H1 (cell line): ENCODE results near the gene SCG5. TPM values are rescaled to one million over a fixed set of nuclear protein-coding genes. Genes with fewer than 3 reads are reported as not detected.

Experiments used
- CTCF ChIA-PET: fragments of 300-600 bp; sonication (Branson Sonifier 250); formaldehyde crosslinking; loops from one replicate; lab custom pipeline; 2021; ENCODE audit not compliant: partially characterized antibody; lab: Charles Lee
- POLR2A ChIA-PET: fragments of 300-600 bp; sonication (Branson Sonifier 250); formaldehyde crosslinking; loops from one replicate; lab custom pipeline; 2021; ENCODE audit warnings: inconsistent platforms; ENCODE audit not compliant: partially characterized antibody; lab: Charles Lee
- DNase-seq, 2 experiments: peaks; one replicate each; pipeline versions ENCODE4 v3.0.0 to v3.0.0-alpha.2; 2010 to 2022; ENCODE audit warnings: low spot score in 2 of 2, low read depth in 1 of 2, mixed read lengths in 1 of 2
- FAIRE-seq: peaks from 2 replicates; lab custom pipeline; 2011; peaks lifted over from hg19 to GRCh38; lab: Jason Lieb, UNC
- H2AFZ ChIP-seq: 2 replicates; pipeline ENCODE4 v1.8.1; 2012; ENCODE audit warnings: low read length, inconsistent platforms
- H2AK5ac ChIP-seq: 2 replicates; pipeline ENCODE4 v1.6.1; 2013; ENCODE audit warnings: low read depth, low read length
- H2BK120ac ChIP-seq: replicated peaks from 2 replicates; pipeline ENCODE3; 2013; ENCODE audit warnings: low read depth, low read length, inconsistent platforms
- H2BK12ac ChIP-seq: 2 replicates; pipeline ENCODE4 v1.6.1; 2013; ENCODE audit warnings: low read depth, low read length
- H2BK15ac ChIP-seq: 2 replicates; pipeline ENCODE4 v1.6.1; 2013; ENCODE audit warnings: low read length
- H2BK20ac ChIP-seq: 2 replicates; pipeline ENCODE4 v1.6.1; 2013; ENCODE audit warnings: low read length
- H2BK5ac ChIP-seq: 2 replicates; pipeline ENCODE4 v1.6.1; 2013; ENCODE audit warnings: low read depth, low read length
- H3K14ac ChIP-seq: 2 replicates; pipeline ENCODE4 v1.6.1; 2013; ENCODE audit warnings: inconsistent platforms; ENCODE audit not compliant: insufficient read length
- H3K18ac ChIP-seq: 2 replicates; pipeline ENCODE4 v1.6.1; 2013; ENCODE audit warnings: low read length; ENCODE audit errors: extremely low read depth
- H3K23ac ChIP-seq: 2 replicates; pipeline ENCODE4 v1.6.1; 2013; ENCODE audit warnings: inconsistent platforms; ENCODE audit not compliant: insufficient read length
- H3K23me2 ChIP-seq: 2 replicates; pipeline ENCODE4 v1.6.1; 2013; ENCODE audit warnings: low read depth, low read length
- H3K27ac ChIP-seq: 2 replicates; pipeline ENCODE4 v1.6.1; 2011; ENCODE audit warnings: low read depth, low read length, inconsistent platforms
- H3K27me3 ChIP-seq, 4 experiments: replicated peaks in 1 of 4; 1 replicate in 1 of 4; 2 replicates in 3 of 4; pipeline versions ENCODE4 v1.6.1 to v1.8.1; 2011 to 2013; ENCODE audit warnings: low read length in 3 of 4, mild to moderate bottlenecking in 3 of 4, inconsistent platforms in 2 of 4, mixed read lengths in 2 of 4, moderate library complexity in 1 of 4; ENCODE audit not compliant: control insufficient read depth in 3 of 4, insufficient read depth in 3 of 4; ENCODE audit errors: extremely low read depth in 1 of 4
- H3K36me3 ChIP-seq, 4 experiments: 2 replicates each; pipeline versions ENCODE4 v1.6.1 to v1.8.1; 2011 to 2013; ENCODE audit warnings: mild to moderate bottlenecking in 4 of 4, low read length in 3 of 4, moderate library complexity in 2 of 4, control low read depth in 1 of 4, inconsistent platforms in 1 of 4; ENCODE audit not compliant: insufficient read depth in 4 of 4, control insufficient read depth in 2 of 4
- H3K4ac ChIP-seq: replicated peaks from 2 replicates; pipeline ENCODE3; 2013; ENCODE audit warnings: low read length, low read depth, mixed read lengths, inconsistent platforms; ENCODE audit not compliant: insufficient read length
- H3K4me1 ChIP-seq, 4 experiments: replicated peaks in 1 of 4; 1 replicate in 1 of 4; 2 replicates in 3 of 4; pipeline versions ENCODE4 v1.6.1 to v1.8.1; 2011 to 2013; ENCODE audit warnings: low read length in 3 of 4, inconsistent platforms in 2 of 4, mixed read lengths in 1 of 4; ENCODE audit not compliant: insufficient read depth in 4 of 4, control insufficient read depth in 3 of 4
- H3K4me2 ChIP-seq, 2 experiments: 2 replicates each; pipeline versions ENCODE4 v1.6.1 to v1.8.1; 2011 to 2013; ENCODE audit warnings: low read depth in 2 of 2, low read length in 2 of 2, control low read depth in 1 of 2, inconsistent platforms in 1 of 2, mild to moderate bottlenecking in 1 of 2; ENCODE audit not compliant: insufficient read depth in 1 of 2
- H3K4me3 ChIP-seq, 4 experiments: fragments of 200-600, 300-600 bp in 1 of 4; sonication (generic), shearing (Covaris generic), sonication (Bioruptor Twin) in 1 of 4; 2 replicates each; pipeline versions ENCODE4 v1.5.1 to v1.8.1; 2011 to 2016; ENCODE audit warnings: low read length in 4 of 4, low read depth in 3 of 4, control low read depth in 2 of 4, inconsistent platforms in 2 of 4, mild to moderate bottlenecking in 2 of 4, mixed read lengths in 1 of 4, moderate library complexity in 1 of 4; ENCODE audit not compliant: insufficient read depth in 2 of 4; ENCODE audit errors: extremely low read depth in 1 of 4
- H3K56ac ChIP-seq: replicated peaks from 2 replicates; pipeline ENCODE3; 2013; ENCODE audit warnings: low read depth, mild to moderate bottlenecking, mixed read lengths, low read length, inconsistent platforms; ENCODE audit not compliant: insufficient read length
- H3K79me1 ChIP-seq: 2 replicates; pipeline ENCODE4 v1.6.1; 2013; ENCODE audit warnings: low read depth, low read length, control low read depth
- H3K79me2 ChIP-seq, 2 experiments: 2 replicates each; pipeline versions ENCODE4 v1.6.1 to v1.8.1; 2012 to 2013; ENCODE audit warnings: low read length in 2 of 2, mild to moderate bottlenecking in 2 of 2, inconsistent platforms in 1 of 2; ENCODE audit not compliant: insufficient read depth in 2 of 2, control insufficient read depth in 1 of 2
- H3K9ac ChIP-seq, 4 experiments: replicated peaks in 1 of 4; 1 replicate in 1 of 4; 2 replicates in 3 of 4; pipeline versions ENCODE4 v1.6.1 to v1.8.1; 2011 to 2013; ENCODE audit warnings: low read depth in 3 of 4, low read length in 3 of 4, control low read depth in 2 of 4, mild to moderate bottlenecking in 2 of 4, moderate library complexity in 2 of 4, inconsistent platforms in 1 of 4; ENCODE audit errors: extremely low read depth in 1 of 4
- H3K9me3 ChIP-seq, 2 experiments: 2 replicates each; pipeline versions ENCODE4 v1.6.1 to v1.8.1; 2012 to 2013; ENCODE audit warnings: mild to moderate bottlenecking in 2 of 2, moderate library complexity in 2 of 2, control low read depth in 1 of 2, inconsistent platforms in 1 of 2, low read depth in 1 of 2, low read length in 1 of 2, mixed read lengths in 1 of 2; ENCODE audit not compliant: insufficient read depth in 2 of 2
- H4K20me1 ChIP-seq, 2 experiments: replicated peaks in 1 of 2; 2 replicates each; pipeline versions ENCODE3 to v1.8.1; 2011 to 2013; ENCODE audit warnings: inconsistent platforms in 2 of 2, low read length in 2 of 2, mild to moderate bottlenecking in 1 of 2; ENCODE audit not compliant: insufficient read depth in 2 of 2, control insufficient read depth in 1 of 2
- H4K5ac ChIP-seq: 2 replicates; pipeline ENCODE4 v1.6.1; 2013; ENCODE audit warnings: low read length, low read depth, mixed read lengths, inconsistent platforms; ENCODE audit not compliant: insufficient read length
- H4K8ac ChIP-seq: 2 replicates; pipeline ENCODE4 v1.8.0; 2013; ENCODE audit warnings: mild to moderate bottlenecking, moderate library complexity, low read length, inconsistent platforms; ENCODE audit not compliant: insufficient read depth; ENCODE audit errors: extremely low read depth
- H4K91ac ChIP-seq: replicated peaks from 2 replicates; pipeline ENCODE3; 2013; ENCODE audit warnings: low read length, mixed read lengths, inconsistent platforms; ENCODE audit not compliant: insufficient read length
- CTBP2 ChIP-seq: IDR thresholded peaks from 2 replicates; pipeline ENCODE4 v1.7.0; 2011; ENCODE audit warnings: borderline replicate concordance, mild to moderate bottlenecking, moderate library complexity, mixed read lengths, low read length; ENCODE audit not compliant: insufficient read depth, insufficient read length
- SP1 ChIP-seq: IDR thresholded peaks from 2 replicates; pipeline ENCODE4 v1.6.1; 2011; ENCODE audit warnings: low read depth, low read length
- SRF ChIP-seq: IDR thresholded peaks from 2 replicates; pipeline ENCODE4 v1.6.1; 2011; ENCODE audit warnings: mild to moderate bottlenecking, low read depth, low read length, moderate library complexity
- WGBS, 2 experiments: shearing (Covaris generic) in 1 of 2; methylation state at CpG; one replicate each; pipeline versions ENCODE4 v1.1.6 to v1.1.7; 2013 to 2015; ENCODE audit warnings: low lambda C conversion rate in 2 of 2, mixed read lengths in 2 of 2, inconsistent platforms in 1 of 2, low coverage in 1 of 2, missing lambda C conversion rate in 1 of 2; ENCODE audit not compliant: insufficient replicate concordance in 2 of 2, insufficient coverage in 1 of 2, insufficient read length in 1 of 2; ENCODE audit errors: extremely low coverage in 1 of 2, missing lambda C conversion rate in 1 of 2; 5-methylcytosine and 5-hydroxymethylcytosine counted together
- polyA plus RNA-seq, 7 experiments: library from polyadenylated mRNA; depleted of rRNA in 3 of 7; stranded (reverse) in 5 of 7; unstranded in 2 of 7; fragments of >200 nt in 5 of 7; fragments of 200-250 nt in 2 of 7; gene quantifications; 1 replicate in 5 of 7; 2 replicates in 1 of 7; 4 replicates in 1 of 7; pipeline versions ENCODE4 v1.2.1 to v1.2.3, GENCODE V29; 2011 to 2013; ENCODE audit warnings: missing spikeins in 2 of 7, mixed read lengths in 2 of 7
- total RNA-seq: library from RNA; stranded (reverse); fragmentation: NEBNext Ultra II Directional; extraction: Animal tissue kit (Norgen Biotek cat#: 25700); gene quantifications from 2 replicates; pipeline ENCODE4 v1.2.1, GENCODE V29; 2021

Gene SCG5
- total and polyA plus RNA-seq, 2 of the 8 experiments (the other 6 are each of a cell fraction or from before 2014, with no cell fraction given), result 18.7 to 19.9 TPM

GRCh38 chr15:32669896-32670611, 28.5 kb downstream of the SCG5 start:
- H2BK15ac ChIP-seq, result no peak overlapping the region
- no peak overlapping the region for H3K4me2 ChIP-seq
- H4K20me1 ChIP-seq, result no peaks in the 10 kb centered on the region
- H2BK12ac ChIP-seq, result peak overlapping the region; percentile 51; the same call in 1 of the 2 replicates
- no peak overlapping the region for H3K4ac ChIP-seq
- no peaks in the 10 kb centered on the region; the same call in 1 of the 2 replicates for H3K23me2 ChIP-seq
- H3K9me3 ChIP-seq, result no peaks in the 10 kb centered on the region
- H3K56ac ChIP-seq, result no peak overlapping the region
- TF ChIP-seq SRF, result no peak
- TF ChIP-seq CTBP2, result no peak
- TF ChIP-seq SP1, result no peak
- peak overlapping the region; percentile 17 for H4K91ac ChIP-seq
- no peaks in the 10 kb centered on the region for H3K79me2 ChIP-seq
- H2BK5ac ChIP-seq, result no peak overlapping the region
- H3K4me1 ChIP-seq, result peaks cover 5 to 16% (median 7%) of the 10 kb centered on the region in 4 experiments
- no peak overlapping the region for H3K23ac ChIP-seq
- no peak overlapping the region for H4K8ac ChIP-seq
- H3K79me1 ChIP-seq, result no peaks in the 10 kb centered on the region
- H3K4me3 ChIP-seq, result no peak overlapping the region
- no peak overlapping the region for H2AFZ ChIP-seq
- H2BK120ac ChIP-seq, result no peak overlapping the region
- H3K27ac ChIP-seq, result no peak overlapping the region
- FAIRE-seq (peak; percentile 24), DNase-seq (no peak)
- WGBS, 2 experiments, result 68% methylated on average over 5 of the region's 5 CpGs; no CpG with 5 or more reads in 1 of the 2 experiments
- H4K5ac ChIP-seq, result no peak overlapping the region
- no peaks in the 10 kb centered on the region for H3K27me3 ChIP-seq
- H3K14ac ChIP-seq, result no peak overlapping the region
- no peaks in the 10 kb centered on the region for H3K36me3 ChIP-seq
- no peak overlapping the region for H3K18ac ChIP-seq
- 0 out of 2 replicates have a peak overlapping the region, but pooled peaks have one; percentile 72 for H2BK20ac ChIP-seq
- ChIA-PET POLR2A (interaction anchor here (0.9 to 2.1 kb wide), 4 partner anchors 16 to 29 kb away, joined by 3 to 5 read pairs (median 4); partner anchors contain the start of gene SCG5), CTCF (interaction anchor here (0.7 to 2.5 kb wide), 13 partner anchors 7 to 462 kb away, joined by 3 to 17 read pairs (median 4); no protein-coding TSS in a partner anchor)
- no peak overlapping the region for H2AK5ac ChIP-seq
- H3K9ac ChIP-seq, result no peak overlapping the region
